ENCODE data around the gene TMEM81.

The TMEM81 gene

GRCh38 chr1:205059660-205060059 is 24.6 kb downstream of the TMEM81 start:
- no peak for DNase-seq (ENCODE audit: low spot score)

- no peak for DNase-seq (ENCODE audit: low spot score)
Observed at GRCh38 chr1:205058853-205059252, 25.4 kb downstream of the TMEM81 start.

GRCh38 chr1:205057808-205058575 is 26.3 kb downstream of the TMEM81 start:
- no peak for DNase-seq (ENCODE audit: low spot score)

- no peak for DNase-seq (ENCODE audit: low spot score)
Observed at GRCh38 chr1:205056956-205057568, 27.2 kb downstream of the TMEM81 start.

GRCh38 chr1:205056188-205056611 is 28.1 kb downstream of the TMEM81 start:
- no peak for DNase-seq (ENCODE audit: low spot score)

- DNase-seq (ENCODE audit: low spot score), result no peak
Observed at GRCh38 chr1:205054013-205054412, 30.2 kb downstream of the TMEM81 start.

- no peak for DNase-seq (ENCODE audit: low spot score)
Observed at GRCh38 chr1:205053296-205053695, 31.0 kb downstream of the TMEM81 start.

GRCh38 chr1:205052690-205053089 is 31.6 kb downstream of the TMEM81 start:
- DNase-seq (ENCODE audit: low spot score), result no peak

- DNase-seq (ENCODE audit: low spot score), result no peak
Observed at GRCh38 chr1:205049479-205049878, 34.8 kb downstream of the TMEM81 start.

- DNase-seq (ENCODE audit: low spot score), result no peak
Observed at GRCh38 chr1:205048382-205048781, 35.9 kb downstream of the TMEM81 start.

GRCh38 chr1:205047764-205048231 is 36.5 kb downstream of the TMEM81 start:
- DNase-seq (ENCODE audit: low spot score), result no peak

- DNase-seq (ENCODE audit: low spot score), result no peak
Observed at GRCh38 chr1:205046870-205047269, 37.4 kb downstream of the TMEM81 start.

- DNase-seq (ENCODE audit: low spot score), result no peak
Observed at GRCh38 chr1:205045146-205045545, 39.1 kb downstream of the TMEM81 start.

- no peak for DNase-seq (ENCODE audit: low spot score)
Observed at GRCh38 chr1:205044741-205045140, 39.5 kb downstream of the TMEM81 start.

- DNase-seq (ENCODE audit: low spot score), result no peak
Observed at GRCh38 chr1:205043866-205044265, 40.4 kb downstream of the TMEM81 start.

GRCh38 chr1:205042911-205043806 is 41.1 kb downstream of the TMEM81 start, which contains the start of gene CNTN2:
TSS of gene CNTN2 (plus strand) at chr1:205043212. CDS start at chr1:205053186, 9,974 bp downstream.
- peak; percentile 33 for DNase-seq (ENCODE audit: low spot score)

- DNase-seq (ENCODE audit: low spot score), result no peak
Observed at GRCh38 chr1:205041998-205042910, 42.0 kb downstream of the TMEM81 start.

- no peak for DNase-seq (ENCODE audit: low spot score)
Observed at GRCh38 chr1:205041001-205041715, 43.1 kb downstream of the TMEM81 start.

GRCh38 chr1:205038132-205038786 is 46.0 kb downstream of the TMEM81 start:
- no peak for DNase-seq (ENCODE audit: low spot score)

- no peak for DNase-seq (ENCODE audit: low spot score)
Observed at GRCh38 chr1:205037539-205037938, 46.7 kb downstream of the TMEM81 start.
